Forelimb muscle (tissue), 1 donor: ENCODE data around the gene AGO3. TPM values are rescaled to one million over a fixed set of nuclear protein-coding genes. Genes with fewer than 3 reads are reported as not detected.
"Not testable (repeated sequence)": the region's sequence is repeated elsewhere in the genome, so short reads cannot be mapped to it uniquely, and the experiment has no call there.

ENCODE experiments used
- DNase-seq: peaks from one replicate; pipeline ENCODE4 v3.0.0-alpha.2; 2013; ENCODE audit warnings: low read depth
- polyA plus RNA-seq: library from polyadenylated mRNA; unstranded; fragments of 120-200 nt; gene quantifications from one replicate; pipeline ENCODE4 v1.2.1, GENCODE V29; 2013; ENCODE audit not compliant: insufficient read length

The AGO3 gene
- polyA plus RNA-seq, 1 donor: 8.6 TPM

DNA sequence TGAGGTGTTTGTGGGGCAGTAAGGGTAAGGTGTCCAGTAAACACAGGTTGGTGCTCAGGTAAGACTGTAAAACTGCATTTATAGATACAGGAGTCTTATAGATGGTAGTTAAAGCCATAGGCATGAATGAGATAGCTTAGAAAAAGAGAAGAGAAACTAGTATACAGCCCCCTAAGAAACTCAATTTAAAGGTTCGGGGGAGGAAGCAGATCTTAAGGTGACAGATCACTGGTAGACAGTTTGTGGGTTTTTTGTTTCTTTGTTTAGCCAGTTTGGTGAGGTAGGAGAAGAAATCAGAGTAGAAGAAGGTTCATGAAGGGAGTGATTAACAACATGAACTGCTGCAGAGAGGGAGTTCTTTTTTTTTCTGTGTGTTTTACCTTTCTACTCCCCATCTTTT, 6.1 kb upstream of the AGO3 start:
- no peak for DNase-seq

DNA sequence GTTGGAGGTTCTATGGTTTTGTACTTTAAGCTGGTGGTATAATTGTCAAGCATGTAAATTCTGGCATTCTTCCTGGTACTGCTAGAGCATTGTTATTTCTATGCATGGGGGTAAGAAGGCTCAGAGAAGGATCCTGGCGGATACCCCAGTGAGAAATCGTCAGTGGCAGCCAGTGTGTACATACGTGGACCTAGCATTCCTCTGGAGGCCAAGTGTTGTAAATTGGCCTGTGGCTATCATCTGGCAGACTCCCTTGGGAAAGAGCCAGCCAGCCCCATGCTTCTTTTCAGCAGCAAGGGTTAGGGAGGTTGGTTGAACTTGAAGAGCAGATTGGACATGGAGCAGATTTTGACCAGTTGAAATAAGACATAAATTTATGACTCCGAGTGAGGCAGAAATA, 5.2 kb upstream of the AGO3 start:
- DNase-seq: no peak

DNA sequence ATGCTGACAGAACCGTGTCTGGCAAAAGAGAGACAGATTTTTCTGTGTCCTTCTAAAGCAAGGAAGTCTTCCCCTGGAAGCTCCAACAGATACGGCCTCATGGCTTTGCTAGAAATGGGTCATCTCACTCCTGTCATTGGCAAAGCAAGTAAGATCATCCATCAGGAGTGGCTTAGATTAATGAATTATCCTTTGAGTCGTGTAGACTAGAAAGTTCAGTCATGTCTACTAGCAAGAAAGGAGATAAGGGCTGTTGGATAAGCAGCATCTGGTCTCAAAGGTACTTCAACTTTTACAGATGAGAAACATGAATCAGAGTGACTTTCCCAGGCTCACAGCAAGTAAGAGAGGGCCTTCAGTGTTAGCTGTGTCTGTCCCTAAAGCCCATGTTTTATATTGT, 3.4 kb upstream of the AGO3 start:
- DNase-seq: no peak

DNA sequence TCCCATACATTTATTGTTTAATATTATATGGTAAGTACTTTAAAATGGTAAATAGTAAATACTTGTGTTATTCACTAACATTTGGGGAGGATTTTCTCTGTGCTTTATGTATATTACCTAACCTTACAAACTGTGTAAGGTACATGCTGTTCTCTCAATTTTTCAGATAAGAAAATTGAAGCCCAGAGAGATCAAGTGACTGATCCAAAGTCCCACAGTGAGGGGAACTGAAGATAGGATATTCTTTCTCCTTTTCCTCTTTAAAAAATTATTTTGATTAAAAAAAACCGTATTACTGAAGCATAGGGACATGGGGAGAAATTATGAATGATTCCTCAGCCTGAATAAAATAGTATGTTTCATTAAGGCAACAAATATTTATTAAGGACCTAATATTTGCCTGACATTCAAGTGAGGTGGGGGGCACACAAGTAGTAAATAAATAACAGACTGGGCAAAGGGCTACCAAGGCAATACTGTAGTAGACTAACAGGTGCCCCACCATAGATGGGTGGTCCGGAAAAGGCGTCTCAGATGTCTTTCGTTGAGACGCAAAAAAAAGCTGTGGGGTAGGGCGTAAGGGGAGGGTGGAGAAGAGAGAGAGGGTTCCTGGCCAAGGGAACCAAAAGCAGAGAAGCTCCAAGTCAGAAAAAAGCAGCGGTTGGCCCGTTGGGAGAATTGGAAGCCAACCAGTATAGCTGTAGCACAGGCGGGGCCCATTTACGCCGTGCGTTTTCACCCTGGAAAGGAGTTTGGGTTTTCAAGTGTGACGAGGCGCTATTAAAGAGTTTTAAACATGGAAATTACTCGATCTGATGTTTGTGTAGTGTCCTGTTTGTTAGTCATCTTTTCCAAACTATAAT, 944 bp upstream of the AGO3 start:
- DNase-seq: no peak

DNA sequence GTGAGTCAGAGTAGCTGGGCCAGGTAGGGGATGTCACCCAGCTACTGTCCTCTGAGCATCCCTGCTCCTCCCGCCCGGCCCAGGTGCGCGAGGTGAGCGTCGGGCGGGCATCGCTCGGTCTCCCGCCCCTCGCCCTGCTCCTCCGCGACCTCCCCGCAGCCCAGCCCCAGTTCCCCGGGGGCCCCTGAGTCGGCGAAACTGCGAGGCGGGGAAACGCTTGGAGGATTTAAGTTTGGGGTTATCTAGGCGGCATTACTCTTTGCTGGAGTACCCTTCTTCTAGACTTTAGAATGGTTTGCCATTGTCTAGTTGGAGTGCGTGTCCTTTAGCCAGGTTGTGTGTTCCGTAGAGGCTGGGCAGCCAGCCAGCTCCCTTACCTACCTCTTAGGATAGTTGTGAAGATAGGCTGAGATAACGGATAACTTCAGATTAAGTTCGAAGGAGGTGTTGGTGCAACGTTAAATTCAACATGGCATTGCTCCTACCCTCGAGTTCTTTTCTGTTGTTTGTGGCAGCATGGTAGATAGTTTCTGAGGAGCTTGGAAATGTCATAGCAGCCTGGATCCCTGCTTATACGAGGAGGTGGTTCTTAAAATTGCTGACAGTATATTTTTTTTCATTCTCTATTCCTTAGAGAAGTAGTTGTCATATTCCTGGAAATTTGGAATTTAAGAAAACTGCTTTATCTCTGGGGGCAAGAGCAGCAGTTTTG, 697 bp downstream of the AGO3 start:
- no peak for DNase-seq

DNA sequence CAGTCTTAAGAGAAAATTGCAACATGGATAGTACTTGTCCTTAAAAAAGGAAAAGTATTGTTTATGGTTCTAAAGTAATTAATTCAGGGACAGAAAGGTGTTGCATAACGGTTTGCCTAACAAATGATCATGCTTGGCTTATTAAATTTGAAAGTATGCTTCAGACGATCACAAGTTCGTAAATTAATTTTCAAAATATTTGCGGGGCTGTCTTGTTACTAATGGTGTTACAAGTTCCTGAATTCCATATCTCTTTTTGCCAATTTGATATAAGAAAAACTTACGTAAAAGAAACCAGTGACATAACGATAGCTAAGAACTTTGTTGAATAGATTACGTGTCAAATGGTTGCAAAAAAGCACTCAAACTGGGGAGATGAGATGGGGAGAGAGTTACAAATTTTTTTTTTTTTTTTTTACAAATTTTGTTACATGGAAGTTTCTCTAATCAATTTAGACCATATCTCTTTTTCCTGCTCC, 1.3 kb downstream of the AGO3 start:
- no peak for DNase-seq

DNA sequence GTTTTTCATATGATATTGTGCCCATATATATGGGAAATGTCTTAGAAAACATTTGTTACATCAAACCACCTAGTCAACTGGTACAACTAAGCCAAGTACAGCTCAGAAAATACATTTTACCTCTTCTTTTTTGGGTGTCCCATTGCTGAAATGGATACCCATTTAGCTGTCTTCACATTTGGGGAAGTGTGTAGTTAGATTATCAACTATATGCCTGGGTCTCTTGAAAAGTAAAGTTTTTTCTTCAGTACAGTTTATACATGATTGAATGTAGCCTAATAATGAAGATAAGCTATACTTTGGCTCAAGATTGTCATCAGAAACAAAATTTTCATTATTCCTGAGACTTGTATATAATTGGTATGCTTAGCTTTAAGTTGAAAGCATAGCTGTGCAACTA, 2.0 kb downstream of the AGO3 start:
- DNase-seq: no peak

DNA sequence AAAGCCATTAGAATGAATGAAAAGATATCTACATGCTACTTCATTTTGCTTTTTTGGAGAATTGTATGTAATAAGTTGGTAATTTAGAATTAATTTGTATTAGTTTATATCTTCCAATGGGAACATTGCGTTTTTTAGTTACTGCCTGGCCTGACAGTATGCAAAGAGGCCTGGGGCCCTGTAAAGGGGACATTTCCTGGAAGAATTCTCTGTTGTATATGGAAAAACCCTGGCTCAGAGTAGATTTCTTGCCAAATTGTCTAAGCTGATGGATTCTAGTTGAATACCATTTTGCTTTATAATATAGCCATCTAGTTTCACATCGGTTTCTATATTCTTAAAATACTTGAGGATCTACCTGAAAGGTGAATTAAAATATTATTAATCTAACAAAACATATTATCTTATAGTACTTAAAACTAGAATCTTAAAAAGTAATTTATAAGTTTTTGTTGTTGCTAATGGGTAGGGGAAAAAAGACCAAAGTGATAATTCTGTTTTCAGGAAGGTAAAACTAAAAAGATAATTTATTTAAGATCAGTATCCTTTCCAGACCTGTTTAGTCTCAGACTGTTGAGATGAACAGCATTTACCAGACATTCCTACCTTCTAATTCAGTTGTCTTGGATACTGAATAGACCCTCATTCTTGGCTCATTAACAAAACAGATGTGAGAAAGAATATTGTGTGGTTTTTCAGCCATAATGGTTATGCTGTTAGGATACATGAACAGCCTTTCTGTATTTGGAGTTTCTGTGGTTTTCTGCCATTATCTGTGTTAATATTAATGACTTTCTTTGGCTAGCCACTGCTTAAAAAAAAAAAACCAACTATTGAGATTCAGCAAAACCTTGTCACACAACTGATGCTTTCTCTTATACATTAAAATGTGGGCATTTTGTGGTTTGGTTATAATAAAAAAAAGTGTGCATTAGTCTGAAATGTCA, 4.8 kb downstream of the AGO3 start:
- DNase-seq: peak; percentile 65

DNA sequence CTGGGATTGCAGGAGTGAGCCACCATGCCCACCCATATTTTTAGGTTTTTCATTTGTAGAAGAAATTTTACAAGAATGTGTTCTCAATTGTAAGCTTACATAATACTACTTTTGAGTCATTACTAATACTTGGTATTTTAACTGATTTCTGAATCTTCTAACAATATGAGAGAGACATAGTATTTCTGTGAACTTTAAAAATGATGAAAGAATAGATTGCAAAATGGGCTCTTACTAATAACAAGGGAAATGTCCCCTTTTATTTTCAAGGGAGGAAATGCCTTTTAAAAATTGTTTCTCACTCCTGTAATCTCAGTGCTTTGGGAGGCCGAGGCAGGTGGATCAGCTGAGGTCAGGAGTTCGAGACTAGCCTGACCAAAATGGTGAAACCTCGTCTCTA, 5.9 kb downstream of the AGO3 start:
- no peak for DNase-seq

DNA sequence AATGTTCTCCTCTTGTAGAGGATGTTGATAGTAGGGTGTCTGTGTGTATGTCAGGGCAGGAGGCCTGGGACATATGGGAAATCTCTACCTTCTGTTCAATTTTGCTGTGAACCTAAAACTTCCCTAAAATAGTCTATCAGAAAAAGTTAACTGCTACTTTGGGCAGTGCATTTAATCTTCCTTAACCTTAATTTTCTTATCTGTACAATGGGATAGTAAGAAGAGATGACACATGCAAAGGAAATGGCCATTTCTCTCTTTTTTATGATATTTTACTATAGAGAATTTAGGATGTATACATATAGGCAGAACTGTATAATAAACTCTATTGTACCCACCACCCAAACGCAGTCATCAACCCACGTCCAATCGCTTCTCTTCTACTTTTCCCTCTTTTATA, 8.6 kb downstream of the AGO3 start:
- DNase-seq: no peak

DNA sequence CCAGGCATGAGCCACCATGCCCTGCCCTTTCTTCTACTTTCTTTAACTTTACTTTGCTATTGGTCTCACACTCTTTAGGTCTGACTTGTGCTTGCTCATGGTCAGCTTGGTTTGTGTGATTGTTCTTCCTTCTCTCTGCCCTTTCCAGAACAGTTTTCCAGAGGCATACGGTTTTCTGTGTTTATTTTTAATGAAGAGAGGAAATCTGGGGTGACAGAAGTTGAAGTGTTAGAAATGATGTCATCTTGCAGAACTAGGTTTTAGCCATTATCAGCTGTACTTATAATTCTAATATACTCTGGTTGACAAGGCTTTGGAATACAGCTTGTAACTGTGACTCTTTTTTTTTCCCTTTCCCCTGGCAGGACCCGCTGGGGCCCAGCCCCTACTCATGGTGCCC, 14.4 kb downstream of the AGO3 start:
- no peak for DNase-seq

DNA sequence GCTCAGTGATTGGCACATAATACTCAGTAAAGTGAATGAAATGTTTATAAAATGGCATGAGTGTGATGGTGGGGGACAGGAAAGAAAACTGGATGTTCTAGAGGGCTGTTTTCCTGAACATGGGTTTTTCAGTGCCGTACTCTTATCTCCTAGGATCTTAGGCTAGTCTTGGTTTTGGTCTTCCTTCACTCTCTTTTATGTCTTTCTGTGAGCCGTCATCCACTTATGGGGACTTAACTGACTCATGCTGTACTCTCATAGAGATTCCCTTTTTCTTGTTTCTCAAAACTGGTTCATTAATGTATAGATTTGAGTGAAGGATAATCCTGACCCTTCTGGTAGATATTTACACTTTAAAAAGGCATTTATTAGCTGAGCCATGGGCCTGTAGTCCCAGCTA, 16.6 kb downstream of the AGO3 start:
- no peak for DNase-seq

DNA sequence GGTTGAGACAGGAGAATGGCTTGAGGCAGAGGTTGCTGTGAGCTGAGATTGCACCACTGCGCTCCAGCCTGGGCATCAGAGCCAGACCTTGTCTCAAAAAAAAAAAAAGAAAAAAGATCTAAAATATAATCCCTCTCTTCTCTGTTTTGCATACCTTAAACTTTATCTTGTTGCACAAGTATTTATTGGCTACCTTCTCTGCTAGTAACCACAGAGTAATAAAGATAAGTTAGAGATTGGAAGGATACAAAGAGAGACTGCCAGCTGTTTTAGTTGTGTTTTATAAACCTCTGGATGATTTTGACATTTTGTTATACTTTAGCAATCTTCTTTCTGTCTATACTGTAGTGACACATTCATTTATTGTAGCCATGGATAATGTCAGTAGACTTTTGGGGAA, 27.7 kb downstream of the AGO3 start:
- DNase-seq: no peak

DNA sequence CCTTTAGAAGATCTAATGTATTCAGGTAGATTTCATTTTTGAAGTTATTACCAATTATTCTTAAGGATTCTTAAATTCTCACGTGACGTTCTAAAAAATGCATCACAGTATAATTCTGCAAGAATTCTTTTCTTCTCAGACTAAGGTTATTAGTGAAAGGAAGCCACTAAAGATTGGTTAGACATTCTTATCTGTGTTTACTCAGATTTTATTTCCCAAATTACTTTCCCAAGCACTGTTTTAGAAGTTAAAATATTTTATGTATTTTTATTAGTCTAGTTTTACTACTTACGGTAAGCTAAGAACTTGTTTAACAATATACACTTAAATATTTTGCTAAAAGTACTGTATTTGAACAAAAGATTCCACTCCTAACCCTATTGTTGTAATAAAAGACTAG, 28.4 kb downstream of the AGO3 start:
- no peak for DNase-seq

DNA sequence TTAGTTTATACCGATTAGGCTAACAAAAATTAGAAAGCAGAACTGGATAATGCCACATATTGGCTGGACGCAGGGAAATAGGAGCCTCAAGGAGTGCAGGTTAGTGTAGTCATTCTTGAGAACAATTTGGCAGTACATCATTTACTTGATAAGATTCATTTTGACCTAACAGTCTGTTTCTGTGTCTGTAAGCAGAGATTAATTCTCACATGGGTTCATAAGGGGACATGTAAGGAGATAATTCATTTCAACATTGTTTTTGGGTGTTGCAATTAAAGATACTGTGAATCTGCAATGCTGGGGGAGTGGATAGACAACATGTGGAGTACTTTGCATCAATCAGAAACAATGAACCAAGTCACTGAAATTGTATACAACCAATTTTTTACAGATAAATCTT, 32.0 kb downstream of the AGO3 start:
- DNase-seq: no peak

DNA sequence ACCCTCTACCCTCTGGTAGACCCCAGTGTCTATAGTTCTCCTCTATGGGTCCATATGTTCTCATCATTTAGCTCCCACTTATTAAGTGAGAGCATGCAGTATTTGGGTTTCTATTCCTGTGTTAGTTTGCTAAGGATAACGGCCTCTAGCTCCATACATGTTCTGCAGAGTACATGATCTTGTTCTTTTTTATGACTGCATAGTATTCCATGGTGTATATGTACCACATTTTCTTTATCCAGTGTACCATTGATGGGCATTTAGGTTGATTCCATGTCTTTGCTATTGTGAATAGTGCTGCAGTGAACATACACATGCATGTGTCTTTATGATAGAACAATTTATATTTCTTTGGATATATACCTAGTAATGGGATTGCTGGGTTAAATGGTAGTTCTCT, 33.4 kb downstream of the AGO3 start:
- DNase-seq: not testable (repeated sequence)

DNA sequence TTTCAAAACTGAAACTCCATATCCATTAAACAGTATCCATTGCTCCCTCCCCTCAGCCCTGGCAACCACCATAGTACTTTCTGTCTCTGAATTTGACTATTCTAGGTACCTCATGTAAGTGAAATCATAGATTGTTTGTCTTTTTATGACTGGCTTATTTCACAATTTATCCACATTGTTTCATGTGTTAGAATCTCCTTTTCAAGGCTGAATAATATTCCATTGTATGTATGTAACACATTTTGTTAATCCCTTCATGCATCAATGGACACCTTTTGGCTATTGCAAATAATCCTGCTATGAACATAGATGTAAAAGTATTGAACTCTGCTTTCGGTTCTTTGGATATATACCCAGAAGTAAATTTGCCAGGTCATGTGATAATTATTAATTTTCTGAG, 37.5 kb downstream of the AGO3 start:
- DNase-seq: no peak

DNA sequence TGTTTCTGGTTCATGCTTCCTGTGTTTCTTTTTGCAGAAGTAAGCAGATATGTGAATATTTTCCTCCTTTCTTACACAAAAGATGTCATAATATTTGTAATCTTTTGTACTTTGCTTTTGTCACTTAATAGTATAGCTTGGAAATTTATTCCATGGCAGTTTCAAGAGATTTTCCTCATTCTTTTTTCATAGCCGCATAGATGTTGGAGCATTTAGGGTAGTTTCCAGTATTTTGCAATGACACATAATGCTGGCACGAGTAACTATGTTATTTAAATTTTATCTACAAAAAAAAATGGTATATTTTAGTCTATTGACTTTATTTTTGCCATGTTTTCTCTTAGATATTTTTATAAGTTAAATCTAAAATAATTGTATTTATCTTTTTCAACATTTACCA, 40.7 kb downstream of the AGO3 start:
- DNase-seq: no peak

DNA sequence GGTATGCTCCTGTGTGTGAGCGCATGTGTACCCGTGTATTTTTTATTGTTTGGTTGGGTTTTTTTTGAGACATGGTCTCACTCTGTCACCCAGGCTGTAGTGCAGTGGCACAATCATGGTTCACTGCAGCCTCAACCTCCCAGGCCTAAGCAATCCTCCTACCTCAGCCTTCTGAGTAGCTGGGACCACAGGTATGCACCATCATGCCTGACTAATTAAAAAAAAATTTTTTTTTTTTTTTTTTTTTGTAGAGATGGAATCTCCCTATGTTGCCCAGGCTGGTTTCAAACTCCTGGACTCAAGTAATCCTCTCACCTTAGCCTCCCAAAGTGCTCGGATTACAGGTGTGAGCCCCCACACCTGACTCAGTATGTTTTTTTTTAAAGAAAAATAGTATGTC, 41.7 kb downstream of the AGO3 start:
- not testable (repeated sequence) for DNase-seq

DNA sequence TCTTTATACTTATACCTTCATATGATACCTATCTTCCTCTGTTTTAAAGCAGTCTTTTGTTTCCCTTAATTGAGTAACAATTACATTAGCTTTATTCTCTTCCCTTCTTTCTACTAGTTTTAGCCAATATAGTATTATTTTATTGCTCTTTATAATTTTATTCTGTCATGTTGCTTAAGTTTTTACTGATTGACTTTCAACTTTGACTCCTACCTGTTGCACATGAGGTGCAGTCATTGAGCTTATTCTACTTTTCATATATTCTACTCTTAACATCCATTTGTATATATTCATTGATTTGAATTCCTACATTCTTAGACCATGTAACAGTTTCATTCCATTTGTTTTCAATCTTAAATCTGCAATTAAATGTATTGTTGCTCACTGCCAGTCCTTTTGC, 49.2 kb downstream of the AGO3 start:
- DNase-seq: no peak

DNA sequence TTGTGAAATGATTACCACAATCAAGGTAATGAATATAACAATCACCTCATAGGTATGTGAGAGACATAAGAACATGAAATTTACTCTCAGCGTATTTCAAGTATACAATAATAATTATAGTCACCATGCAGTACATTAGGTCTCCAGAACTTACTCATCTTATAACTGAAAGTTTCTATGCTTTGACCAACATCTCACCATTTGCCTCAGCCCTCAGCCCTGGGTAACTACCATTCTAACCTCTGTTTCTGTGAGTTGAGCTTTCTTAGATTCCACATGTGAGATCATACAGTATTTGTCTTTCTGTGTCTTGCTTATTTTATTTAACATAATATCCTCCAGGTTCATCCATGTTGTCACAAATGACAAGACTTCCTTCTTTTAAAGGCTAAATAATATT, 57.3 kb downstream of the AGO3 start:
- DNase-seq: no peak

DNA sequence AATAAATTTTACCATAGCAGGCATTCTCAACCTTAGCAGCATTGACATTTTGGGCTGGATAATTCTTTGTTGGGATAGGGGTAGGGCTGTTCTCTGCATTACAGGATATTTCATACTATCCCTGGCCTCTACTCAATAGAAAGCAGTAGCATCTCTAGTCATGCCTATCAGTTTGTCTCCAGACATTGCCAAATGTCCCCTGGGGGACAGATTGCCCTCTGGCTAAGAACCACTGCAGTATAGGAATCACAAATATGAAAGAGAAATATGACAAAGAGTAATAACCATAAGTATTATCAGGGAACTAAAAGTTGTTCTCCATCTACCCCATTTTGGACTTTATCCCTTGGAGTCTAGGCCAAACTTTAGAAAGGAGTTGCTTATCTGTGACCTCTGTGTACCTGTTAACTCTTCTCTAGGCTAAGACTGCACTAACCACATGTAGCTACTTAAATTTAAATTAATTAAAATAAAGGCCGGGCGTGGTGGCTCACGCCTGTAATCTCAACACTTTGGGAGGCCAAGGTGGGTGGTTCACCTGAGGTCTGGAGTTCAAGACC, 76.1 kb downstream of the AGO3 start:
- no peak for DNase-seq
